GM18861 (cell line): ENCODE data around the gene STX16.

Experiments
- ATAC-seq: cut with Tn5 transposase; IDR thresholded peaks from one replicate; pipeline ENCODE4 v1.9.1; 2021; ENCODE audit not compliant: unreplicated experiment

STX16 gene

GRCh38 chr20:58709013-58709702 lies 58.1 kb downstream of the STX16 start:
- ATAC-seq, result no peak

DNA sequence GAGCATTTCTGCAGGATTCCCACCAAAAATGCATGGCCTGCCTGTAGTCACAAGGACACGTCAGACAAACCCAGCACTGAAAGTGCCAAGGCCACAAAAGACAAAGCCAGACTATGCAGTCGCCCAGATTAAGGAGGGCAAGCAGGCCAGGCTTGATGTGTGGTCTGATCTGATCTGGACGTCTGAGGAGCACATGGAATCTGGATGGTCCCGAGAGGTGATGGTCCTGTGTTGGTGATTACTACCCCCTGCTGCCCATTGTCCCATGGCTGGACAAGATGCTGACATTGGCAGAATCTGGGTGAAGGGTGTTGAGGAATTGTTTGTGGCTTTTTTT lies 58.6 kb downstream of the STX16 start:
- ATAC-seq, result no peak

- no peak for ATAC-seq
Observed at GRCh38 chr20:58710481-58711265, 59.6 kb downstream of the STX16 start.

DNA sequence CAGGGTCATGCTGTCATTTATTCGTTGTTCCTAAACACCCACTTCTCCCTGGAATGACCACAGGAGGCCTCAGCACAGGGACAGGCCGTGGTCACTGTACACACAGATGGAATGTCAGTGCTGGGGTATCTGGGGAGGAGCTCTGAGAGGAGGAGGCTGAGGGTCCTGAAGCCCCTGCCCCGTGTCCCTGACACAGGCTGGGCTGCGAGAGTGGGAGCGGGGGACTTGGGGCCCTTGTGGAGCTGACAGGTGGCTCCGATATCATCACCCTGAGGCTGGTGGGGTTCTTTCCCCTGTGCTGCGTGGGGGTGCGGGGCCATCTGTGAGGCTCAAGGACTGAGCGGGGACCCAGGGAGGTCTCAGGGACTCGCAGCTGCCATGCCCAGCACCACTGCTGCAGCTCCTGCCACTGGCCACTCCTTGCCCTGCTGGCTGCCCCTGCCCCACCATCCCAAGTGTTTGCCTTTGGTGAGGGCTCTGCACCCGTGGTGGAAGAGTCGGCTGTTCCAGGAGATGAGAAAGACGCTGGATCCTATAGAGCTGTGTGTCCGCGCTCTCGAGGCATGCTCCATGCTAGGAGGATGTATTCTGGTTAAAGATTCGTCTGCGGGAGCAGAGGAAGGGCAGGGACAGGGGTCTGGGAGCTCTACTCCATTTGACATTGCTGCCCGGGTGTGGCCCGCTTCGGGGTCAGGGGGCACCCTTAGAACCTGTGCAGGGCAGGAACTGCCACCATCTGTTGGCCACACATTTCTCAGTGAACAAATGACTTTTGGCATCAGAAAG lies 60.4 kb downstream of the STX16 start:
- ATAC-seq, result no peak

DNA sequence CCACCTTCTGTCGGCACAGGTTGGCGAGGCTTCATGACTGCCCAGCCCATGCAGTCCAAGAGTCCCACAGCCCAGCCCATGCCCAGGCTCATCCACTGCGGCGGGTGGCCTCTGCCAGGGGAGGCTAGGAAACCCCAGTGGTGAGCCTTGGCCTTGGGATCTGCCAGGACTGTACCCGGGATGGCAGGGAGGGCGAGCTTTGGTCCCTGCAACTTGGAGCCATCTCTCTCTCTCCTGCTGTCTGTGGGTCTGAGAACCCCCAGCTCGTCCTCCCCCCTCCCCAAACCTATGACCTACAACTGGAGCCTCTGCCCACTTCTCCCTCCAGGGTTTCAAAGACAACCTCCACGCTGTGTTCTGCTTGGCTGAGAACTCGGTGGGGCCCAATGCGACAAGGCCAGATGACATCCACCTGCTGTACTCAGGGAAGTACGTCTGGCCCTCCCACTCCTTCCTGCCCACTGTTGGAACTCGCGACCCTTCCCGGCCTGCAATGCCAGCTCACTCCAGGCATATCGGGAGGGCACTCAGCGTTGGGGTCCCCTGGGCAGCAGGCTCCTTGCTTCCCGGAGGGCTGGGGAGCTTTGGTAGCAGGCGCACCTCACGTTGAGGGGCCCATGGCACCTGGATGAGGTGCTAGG lies 61.2 kb downstream of the STX16 start:
- no peak for ATAC-seq

DNA sequence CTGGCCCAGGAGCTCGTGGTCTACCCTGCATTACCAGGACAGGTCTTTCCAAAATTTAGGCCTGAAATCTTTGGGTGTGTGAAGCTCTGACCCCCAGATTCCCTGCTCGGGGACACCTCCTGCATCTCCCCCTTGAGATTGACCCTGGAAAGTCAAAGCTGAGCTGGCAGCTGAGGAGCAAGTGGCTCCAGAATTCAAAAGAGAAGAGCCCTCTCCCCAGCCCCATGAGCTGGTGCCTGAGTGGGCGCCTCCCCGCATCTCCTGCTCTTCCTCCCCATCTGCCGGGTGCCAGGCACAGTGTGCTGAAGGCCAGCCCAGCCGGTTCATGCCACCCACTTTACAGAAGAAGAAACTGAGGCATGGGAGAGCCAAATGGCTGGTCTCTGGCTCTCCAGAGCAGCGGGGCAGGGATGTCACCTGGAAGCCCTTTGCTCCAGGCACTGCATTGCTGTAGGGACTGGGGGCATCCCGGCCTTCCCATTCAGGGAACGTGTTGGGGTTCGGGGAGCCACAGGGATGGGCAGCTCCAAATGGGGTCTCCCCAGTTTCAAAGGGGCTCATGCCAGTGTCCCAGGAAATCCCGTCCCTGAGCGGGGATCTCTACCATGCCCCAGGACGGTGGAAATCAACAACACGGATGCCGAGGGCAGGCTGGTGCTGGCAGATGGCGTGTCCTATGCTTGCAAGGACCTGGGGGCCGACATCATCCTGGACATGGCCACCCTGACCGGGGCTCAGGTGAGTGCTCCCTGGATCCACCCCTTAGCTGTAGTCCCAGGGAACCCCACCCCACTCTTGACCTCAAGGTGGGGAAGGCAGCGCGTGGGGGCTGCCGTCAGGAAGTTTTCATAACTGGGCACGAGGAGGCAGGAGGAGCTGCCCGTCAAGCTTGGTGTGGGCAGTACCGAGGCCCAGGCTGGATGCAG lies 62.0 kb downstream of the STX16 start:
- no peak for ATAC-seq

DNA sequence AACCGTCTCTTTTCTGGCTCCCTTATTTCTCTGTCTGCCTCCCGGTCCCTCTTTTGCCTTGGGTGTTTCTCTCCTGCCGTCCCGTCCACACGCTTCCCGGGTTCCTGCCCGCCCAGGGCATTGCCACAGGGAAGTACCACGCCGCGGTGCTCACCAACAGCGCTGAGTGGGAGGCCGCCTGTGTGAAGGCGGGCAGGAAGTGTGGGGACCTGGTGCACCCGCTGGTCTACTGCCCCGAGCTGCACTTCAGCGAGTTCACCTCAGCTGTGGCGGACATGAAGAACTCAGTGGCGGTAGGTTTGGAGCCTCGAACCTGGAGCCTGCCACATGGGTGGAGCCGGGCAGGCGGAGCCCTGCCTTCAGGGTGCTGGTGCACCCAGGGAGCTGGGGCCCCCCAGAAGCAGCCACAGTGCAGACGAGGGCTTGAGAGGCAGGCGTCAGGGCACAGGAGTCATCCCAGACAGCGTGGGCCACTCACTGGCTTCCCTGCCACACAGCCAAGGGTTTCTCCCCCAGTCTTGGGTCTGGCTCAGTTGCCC lies 62.8 kb downstream of the STX16 start:
- ATAC-seq, result no peak

GRCh38 chr20:58714340-58714922 lies 63.3 kb downstream of the STX16 start:
- no peak for ATAC-seq

DNA sequence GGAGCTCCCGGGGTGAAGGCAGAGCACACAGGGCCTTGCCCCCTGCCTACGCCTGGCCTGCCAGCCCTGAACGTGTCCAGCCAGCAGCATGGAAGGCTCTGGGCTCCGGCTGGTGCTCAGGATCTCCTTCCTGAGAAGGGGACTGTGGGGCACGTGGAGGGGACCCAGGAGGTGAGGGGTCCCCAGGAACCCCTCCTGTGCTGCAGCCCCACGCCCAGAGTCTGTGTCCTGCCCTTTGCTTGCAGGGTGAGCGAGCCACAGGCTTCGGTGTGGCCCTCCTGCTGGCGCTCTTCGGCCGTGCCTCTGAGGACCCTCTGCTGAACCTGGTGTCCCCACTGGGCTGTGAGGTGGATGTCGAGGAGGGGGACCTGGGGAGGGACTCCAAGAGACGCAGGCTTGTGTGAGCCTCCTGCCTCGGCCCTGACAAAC lies 63.9 kb downstream of the STX16 start:
- ATAC-seq, result no peak

- no peak for ATAC-seq
Observed at GRCh38 chr20:58715391-58715800, 64.3 kb downstream of the STX16 start.

- no peak for ATAC-seq
Observed at GRCh38 chr20:58715801-58716475, 64.9 kb downstream of the STX16 start.

DNA sequence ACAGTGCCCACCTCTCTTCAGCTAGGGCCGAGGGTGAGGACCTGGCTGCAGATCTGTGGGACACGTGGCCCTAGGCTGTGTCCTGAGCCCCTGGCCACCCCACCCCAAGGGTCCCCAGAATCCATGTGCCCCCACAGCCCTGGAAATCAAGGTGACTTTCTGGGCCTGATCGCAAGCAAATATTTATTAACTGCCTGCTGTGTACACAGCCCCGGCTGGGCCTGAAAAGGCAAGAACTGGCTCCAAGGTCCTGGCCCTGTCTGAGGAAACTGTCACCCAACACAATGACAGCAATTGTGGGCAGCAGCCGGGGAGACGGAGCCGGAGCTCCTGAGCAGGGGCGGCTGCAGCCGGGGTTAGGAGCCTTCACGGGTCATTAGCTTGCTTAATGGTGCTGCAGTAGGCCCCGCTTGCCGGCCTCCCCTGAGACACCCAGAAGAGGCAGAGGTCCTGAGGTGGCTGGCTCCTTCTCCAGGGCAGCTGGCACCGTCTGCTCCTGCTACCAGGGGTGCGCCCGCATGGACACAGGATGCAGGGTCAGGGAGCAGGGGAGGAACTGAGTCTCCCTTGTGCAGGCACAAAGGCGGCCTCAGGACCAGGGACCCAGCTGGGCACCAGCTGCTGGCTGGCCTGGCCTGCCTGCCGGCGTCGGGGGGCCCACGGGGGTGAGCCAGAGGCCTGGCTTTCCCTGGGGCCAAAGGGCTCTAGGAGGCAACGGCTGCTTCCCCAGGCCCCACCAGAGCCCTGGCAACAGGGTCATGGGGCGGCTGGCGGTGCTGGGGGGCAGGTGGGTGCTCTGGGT lies 65.6 kb downstream of the STX16 start:
- ATAC-seq, result no peak

DNA sequence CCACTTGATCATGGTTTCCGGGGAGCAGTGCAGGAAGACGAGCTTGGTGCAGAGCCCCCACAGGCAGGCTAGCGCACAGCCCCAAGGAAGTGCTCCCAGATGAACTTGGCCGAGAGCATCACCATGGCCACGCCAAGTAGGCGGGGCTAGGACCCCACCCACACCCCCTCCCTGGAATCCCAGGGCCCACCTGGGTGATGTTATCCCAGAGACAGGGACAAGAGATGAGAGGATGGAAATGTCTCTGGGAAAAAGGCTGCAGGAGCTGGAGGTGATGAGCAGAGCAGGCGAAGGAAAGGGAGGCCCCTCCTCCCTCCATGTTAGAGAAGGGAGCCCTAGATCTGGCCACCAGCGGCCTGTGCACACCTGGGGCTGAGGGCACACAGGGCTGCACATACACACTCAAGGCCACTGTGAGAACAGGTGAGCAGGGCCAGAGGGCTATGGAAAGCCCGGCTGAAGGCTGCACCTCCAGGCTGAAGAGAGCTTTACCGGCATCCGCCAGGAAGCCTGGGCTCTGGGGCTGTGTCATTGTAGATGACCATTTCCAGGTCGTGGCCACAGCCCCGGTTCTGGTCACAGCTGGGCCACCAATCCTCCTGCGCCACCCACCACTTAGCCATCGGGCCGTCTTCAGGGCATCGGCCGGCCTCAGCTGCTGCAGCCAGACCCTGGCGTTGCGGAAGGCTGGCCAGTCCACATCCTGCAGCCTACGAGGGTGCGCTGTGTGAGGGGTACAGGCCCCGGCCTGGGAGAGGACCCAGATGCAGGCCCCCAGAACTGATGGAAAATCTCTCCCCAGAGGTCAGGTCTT lies 66.4 kb downstream of the STX16 start:
- no peak for ATAC-seq

- no peak for ATAC-seq
Observed at GRCh38 chr20:58718121-58718563, 67.1 kb downstream of the STX16 start.

- ATAC-seq, result no peak
Observed at GRCh38 chr20:58718729-58719128, 67.6 kb downstream of the STX16 start.

- no peak for ATAC-seq
Observed at GRCh38 chr20:58719258-58719657, 68.2 kb downstream of the STX16 start.

DNA sequence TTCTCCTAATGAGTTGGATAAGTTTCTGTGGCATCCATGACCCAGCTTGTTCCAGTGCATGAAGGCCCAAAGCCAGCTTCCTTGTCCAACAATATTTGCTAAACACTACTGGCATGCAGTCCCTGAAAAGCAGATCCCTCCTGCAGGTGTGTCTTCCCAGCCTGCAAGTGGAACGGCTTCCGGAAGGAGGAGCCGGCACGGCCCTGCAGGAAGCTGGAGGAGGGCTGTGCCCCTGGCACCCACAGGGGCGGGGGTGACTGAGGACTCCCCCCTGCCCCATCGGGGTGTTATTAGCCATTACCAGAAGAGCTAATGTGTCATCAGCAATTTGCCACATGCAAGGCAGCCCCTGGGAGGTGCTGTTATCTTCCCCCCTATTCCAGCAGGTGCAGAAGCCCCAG lies 68.9 kb downstream of the STX16 start:
- no peak for ATAC-seq
